A549 (cell line): ENCODE measurements around the gene BUD31.

Experiments
- ATOH8 ChIP-seq: fragments of 250-450 bp; sonication (Bioruptor Pico); IDR thresholded peaks from 2 replicates; pipeline ENCODE4 v1.5.0; 2020; ENCODE audit warnings: low read depth, mild to moderate bottlenecking, moderate library complexity
- CBX2 ChIP-seq: fragments of 200-600 bp; sonication (generic); IDR thresholded peaks from 2 replicates; pipeline ENCODE4 v1.6.1; 2016; ENCODE audit warnings: low read depth, mild to moderate bottlenecking, borderline replicate concordance
- EP300 ChIP-seq, 2 experiments: fragments of >200 bp; sonication (Bioruptor Twin); formaldehyde crosslinking; IDR thresholded peaks; 2 replicates in 1 of 2; 3 replicates in 1 of 2; pipeline ENCODE4 v1.6.1; 2016 to 2017
- KDM1A ChIP-seq: fragments of 200-600 bp; sonication (generic); IDR thresholded peaks from 2 replicates; pipeline ENCODE4 v1.6.1; 2016; ENCODE audit warnings: low read depth, mild to moderate bottlenecking
- POLR2A ChIP-seq: IDR thresholded peaks from 2 replicates; pipeline ENCODE4 v1.6.1; 2012; ENCODE audit warnings: mild to moderate bottlenecking, low read length
- RNF2 ChIP-seq: fragments of 200-600 bp; sonication (generic); IDR thresholded peaks from 2 replicates; pipeline ENCODE4 v1.6.1; 2016; ENCODE audit warnings: low read depth, mild to moderate bottlenecking, antibody characterized with exemption, moderate library complexity, borderline replicate concordance
- TF ChIP-seq, protein P1 (sequence below): fragments of >200 bp; sonication (Bioruptor Twin); formaldehyde crosslinking; IDR thresholded peaks from 3 replicates; pipeline ENCODE4 v1.5.1; 2016

DNA sequence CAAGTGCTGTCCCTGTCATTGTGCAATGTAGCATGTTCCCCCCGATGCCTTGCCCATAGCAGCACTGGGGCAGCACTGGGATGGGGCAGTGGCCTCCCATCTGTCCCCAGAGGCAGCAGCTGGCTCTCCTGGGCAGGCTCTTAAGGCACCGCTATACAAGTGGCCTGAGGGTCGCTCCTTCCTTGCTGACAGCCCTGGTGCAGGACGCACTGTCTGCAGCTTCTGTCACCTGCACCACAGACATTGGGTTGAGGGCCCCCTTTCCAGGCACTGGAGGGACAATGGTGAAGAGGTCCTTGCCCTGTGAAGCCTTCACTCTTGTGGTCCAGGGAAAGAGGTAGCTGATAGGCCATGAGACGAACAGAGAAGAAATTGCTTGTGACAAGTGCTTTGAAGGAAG, 40.6 kb downstream of the BUD31 start:
- TF ChIP-seq POLR2A (no peak), RNF2 (no peak), EP300 (IDR thresholded peaks at IDR 0.05) (no peak), KDM1A (no peak), CBX2 (no peak), ATOH8 (no peak)
- TF ChIP-seq, protein P1, sequence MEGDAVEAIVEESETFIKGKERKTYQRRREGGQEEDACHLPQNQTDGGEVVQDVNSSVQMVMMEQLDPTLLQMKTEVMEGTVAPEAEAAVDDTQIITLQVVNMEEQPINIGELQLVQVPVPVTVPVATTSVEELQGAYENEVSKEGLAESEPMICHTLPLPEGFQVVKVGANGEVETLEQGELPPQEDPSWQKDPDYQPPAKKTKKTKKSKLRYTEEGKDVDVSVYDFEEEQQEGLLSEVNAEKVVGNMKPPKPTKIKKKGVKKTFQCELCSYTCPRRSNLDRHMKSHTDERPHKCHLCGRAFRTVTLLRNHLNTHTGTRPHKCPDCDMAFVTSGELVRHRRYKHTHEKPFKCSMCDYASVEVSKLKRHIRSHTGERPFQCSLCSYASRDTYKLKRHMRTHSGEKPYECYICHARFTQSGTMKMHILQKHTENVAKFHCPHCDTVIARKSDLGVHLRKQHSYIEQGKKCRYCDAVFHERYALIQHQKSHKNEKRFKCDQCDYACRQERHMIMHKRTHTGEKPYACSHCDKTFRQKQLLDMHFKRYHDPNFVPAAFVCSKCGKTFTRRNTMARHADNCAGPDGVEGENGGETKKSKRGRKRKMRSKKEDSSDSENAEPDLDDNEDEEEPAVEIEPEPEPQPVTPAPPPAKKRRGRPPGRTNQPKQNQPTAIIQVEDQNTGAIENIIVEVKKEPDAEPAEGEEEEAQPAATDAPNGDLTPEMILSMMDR = no peak
